Daoy (cell line): ENCODE measurements around the gene SLC49A4. TPM values are rescaled to one million over a fixed set of nuclear protein-coding genes. Genes with fewer than 3 reads are reported as not detected.

Experiments
- DNase-seq: peaks from one replicate; pipeline ENCODE4 v3.0.0-alpha.2; 2015; ENCODE audit warnings: low read depth
- total RNA-seq: library from RNA; depleted of rRNA; stranded (reverse); fragments of >200 nt; shearing (Covaris generic); gene quantifications from 2 replicates; pipeline ENCODE4 v1.2.3, GENCODE V29; 2014

The SLC49A4 gene
- total RNA-seq, 1 experiment from 2014 or later: 17.5 TPM

DNA sequence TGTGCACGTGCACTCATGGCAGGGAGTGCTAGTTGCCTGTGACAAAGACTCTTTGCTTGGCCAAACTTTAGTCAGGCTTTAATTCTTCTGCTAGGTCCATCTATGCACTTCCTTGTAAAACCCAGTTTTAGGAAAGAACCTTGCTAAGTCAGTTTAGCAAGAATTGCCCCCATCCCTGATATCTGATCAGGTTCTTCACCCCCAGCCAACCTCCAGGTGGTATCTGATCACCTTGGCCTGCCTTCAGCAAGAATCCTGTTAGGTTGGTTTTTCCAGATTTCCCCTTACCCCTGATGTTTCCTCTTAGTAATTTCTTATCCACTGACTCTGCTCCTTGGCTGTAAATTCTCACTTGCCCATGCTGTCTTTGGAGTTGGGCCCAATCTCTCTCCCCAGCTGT is 9.6 kb upstream of the SLC49A4 start:
- no peak for DNase-seq

DNA sequence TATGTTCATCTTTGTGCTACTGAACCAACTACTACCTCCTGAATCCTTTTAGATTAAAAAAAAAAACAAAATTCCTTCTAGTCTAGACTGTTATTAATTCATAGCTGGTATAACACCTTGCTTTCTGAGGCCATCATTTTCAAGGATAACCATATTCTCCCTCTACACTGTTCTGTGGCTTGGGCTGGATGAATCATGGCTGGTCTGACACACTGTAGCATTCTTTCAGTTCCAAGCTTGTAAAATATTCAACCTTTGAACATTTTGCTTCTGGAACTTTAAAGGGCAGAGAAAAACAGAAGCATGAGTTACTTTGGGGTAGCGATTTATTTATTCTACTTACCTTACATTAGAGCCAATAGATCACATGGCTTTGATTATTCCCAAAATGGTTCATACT is 8.8 kb upstream of the SLC49A4 start:
- DNase-seq: peak; percentile 48

DNA sequence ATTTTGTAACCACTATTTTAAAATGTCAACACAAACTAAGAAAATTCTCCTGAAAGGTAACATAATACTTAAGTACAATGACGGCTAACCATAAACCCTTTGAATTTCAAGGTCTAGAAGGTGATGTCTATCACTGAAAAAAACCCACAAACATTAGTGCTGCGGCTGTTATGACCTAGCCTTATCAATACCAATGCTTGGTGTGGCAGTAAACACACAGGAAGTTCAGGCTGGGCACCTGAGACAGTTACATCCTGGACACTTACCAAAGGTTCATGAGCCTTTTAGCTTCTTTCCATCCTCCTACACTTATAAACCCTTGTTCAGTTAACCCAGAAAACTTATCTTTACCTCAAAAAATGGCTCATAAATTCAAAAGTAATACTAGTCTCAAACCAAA is 7.0 kb upstream of the SLC49A4 start:
- DNase-seq: no peak

DNA sequence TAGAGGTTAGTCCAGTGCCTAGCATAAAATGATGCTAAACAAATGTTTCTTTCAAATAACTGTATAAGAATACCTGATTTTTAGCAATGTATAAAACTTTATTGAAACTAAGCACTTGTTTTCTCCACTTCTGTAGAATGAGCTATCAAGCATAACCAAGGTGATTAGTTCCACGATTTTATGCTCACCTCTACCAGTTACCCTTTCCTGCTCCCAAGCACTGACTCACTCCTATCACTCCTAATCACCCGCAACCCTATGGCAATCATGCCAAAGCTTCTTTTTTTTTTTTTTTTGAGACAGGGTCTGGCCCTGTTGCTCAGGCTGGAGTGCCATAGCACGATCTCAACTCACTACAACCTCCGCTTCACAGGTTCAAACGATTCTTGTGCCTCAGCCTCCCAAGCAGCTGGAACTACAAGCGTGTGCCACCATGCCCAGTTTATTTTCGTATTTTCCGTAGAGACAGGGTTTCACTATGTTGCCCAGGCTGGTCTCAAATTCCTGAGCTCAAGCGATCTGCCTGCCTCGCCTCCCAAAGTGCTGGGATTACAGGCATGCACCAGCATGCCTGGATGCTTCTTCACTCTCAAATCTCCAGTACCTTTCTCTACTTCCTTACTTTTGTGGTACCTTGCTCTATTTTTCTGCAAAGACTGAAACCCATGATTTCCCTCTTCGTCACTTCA is 5.1 kb upstream of the SLC49A4 start:
- no peak for DNase-seq

DNA sequence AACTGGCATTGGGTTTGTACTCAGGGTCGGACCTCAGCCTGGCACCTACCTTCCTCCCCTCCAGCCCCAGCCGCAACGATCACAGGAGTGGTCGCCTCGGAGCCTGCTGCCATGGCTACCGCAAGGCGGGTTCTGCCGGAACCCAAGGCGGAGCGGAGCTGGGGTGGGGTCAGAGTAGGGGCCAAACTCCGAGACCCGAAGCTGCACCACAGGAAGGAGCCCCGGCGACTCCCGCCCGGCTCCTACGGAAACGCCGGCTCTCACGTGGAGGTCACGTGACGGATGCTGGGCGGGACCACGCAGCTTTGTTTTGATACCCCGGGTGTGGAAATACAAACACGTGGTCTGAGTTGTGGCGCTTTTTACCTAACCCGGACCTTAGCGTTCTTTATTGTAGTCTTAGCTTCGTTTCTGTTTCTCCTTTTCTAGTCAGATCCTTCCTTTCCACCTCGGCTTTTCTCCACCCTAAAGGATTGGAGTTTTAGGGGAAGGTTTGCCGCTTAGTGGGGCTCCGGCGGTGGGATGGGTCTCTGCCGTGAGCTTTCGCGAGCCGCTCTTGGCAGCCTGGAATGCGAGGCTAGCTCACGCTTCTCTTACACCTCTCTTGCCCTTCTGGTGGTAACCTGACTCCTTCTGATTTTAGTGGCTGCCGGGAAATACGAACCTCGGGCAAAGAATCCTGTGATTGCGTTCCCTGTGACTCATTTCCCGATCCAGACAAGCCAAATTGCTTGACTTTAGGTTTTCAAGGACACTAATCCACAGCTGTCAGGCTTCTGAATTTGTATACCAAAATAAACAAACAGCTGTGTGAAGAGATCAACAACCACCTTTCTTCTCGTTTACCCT is 1.1 kb upstream of the SLC49A4 start, which contains the start of gene HSPBAP1:
TSS of gene HSPBAP1 (minus strand) at position 264 of the 849 bp plus-strand sequence. CDS start at position 113, 151 bp downstream.
- peak; percentile 94 for DNase-seq

- no peak for DNase-seq
These were observed 438 bp upstream of the SLC49A4 start for GRCh38 chr3:122794483-122794778.

DNA sequence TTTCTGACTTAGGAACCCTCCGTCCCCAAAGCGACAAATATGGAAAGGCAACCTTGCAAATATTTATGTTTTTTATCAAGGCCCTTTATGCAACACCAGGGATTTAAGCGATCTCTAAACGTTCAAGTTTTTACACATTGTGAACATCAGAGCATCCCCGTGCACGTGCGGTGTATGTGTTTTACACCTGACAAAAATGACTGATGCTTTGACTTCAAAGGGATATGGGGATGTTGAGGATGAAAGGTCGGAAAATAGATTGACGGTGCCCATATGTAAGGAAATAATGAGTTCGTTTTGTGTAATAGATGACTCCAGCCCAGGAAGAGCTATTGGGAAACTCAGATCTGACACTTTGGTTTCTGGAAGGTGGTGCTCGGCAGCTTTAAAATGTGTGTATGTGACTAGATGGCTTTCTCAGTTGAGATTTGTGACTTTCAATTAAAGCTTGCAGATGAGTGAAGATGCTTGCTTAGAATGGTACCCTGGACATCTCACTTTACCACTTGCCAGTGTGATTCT is 866 bp downstream of the SLC49A4 start:
- no peak for DNase-seq

DNA sequence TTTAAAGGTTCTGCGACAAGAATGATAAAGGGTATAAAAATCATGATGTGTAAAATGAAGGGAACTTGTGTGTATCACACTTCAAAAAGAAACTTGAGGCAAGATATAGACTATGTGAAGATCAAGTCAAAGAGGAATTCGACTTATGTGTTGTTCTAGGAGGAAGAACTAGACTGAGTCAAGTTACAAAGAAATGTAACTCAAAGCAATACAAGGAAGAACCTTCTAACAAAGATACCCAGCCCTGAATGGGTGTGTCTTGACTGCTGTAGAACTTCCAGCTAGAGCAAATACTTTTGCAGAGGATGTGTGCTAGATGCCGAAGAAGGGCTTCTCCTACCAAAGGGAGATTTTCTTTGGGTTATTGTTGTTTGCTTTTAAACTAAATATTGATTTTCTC is 2.4 kb downstream of the SLC49A4 start:
- no peak for DNase-seq

- no peak for DNase-seq
These were observed 4.5 kb downstream of the SLC49A4 start for GRCh38 chr3:122799322-122799721.

- no peak for DNase-seq
These were observed 5.2 kb downstream of the SLC49A4 start for GRCh38 chr3:122800031-122800430.

- DNase-seq: no peak
These were observed 5.9 kb downstream of the SLC49A4 start for GRCh38 chr3:122800706-122801237.

- no peak for DNase-seq
These were observed 7.5 kb downstream of the SLC49A4 start for GRCh38 chr3:122802323-122802722.

DNA sequence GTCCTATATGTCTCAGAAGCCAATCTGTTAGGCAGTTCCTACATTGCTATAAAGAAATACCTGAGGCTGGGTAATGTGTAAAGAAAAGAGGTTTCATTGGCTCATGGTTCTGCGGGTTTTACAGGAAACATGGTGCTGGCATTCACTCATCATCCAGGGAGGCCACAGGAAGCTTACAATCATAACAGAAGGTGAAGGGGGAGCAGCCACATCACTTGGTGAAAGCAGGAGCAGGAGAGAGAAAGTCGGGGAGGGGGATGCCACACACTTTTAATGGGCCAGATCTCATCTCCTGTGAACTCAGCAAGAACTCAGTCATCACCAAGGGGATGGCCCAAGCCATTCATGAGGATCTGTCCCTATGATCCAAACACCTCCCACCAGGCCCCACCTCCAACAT is 9.1 kb downstream of the SLC49A4 start:
- no peak for DNase-seq

- DNase-seq: no peak
These were observed 15.9 kb downstream of the SLC49A4 start for GRCh38 chr3:122810734-122811133.

- no peak for DNase-seq
These were observed 21.7 kb downstream of the SLC49A4 start for GRCh38 chr3:122816587-122816986.

DNA sequence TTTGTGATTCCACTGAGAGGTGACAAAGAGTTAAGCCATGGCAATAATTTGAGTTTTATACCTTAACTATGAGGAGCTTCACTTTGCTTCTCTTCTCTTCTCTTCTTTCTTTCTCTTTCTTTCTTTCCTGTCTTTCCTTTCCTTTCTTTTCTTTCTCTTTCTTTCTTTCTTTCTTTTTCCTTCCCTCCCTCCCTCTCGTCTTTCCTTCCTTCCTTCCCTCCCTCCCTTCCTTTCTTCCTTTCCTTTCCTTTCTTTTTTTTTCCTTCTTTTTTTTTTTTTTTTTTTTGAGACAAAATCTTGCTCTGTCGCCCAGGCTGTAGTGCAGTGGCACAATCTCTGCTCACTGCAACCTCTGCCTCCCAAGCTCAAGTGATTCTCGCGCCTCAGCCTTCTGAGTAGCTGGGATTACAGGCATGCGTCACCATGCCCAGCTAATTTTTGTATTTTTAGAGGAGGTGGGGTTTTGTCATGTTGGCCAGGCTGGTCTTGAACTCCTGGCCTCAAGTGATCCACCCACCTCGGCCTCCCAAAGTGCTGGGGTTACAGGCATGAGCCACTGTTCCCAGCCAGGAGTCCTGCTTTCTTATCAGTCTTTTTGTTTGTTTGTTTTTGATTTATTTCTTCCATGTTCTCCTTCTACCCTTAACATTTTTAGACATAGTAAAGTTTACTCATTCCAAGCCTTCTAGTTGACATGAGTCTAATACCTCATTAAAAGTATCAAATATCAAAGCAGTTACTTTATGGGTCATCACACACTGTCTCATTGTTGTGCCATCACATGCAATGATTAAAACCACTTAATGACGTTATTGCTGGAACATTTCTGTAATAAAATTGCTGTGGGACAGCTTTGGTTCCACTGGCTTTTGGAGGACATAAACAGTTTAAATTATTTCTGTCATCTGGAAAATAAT is 29.9 kb downstream of the SLC49A4 start:
- peak; percentile 12 for DNase-seq

GRCh38 chr3:122825460-122825859 is 30.6 kb downstream of the SLC49A4 start:
- DNase-seq: no peak

DNA sequence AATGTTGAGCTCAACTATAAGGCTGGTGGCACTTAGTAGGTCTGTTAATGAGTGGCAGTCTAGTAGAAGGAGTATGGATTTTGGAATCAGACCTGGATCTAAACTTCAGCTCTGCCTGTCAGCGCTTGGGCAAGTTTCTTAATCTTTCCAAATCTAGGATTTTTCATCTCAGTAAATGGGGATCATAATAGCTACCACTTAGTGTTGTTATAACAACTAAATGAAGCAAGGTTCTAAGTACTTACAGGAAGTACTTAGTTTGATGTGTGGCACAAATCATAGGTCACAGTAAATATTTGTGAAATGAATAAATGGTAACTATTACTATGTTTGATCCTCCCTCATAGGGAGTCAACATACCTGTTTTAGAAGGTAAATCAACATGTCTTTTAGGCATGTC is 31.4 kb downstream of the SLC49A4 start:
- no peak for DNase-seq

DNA sequence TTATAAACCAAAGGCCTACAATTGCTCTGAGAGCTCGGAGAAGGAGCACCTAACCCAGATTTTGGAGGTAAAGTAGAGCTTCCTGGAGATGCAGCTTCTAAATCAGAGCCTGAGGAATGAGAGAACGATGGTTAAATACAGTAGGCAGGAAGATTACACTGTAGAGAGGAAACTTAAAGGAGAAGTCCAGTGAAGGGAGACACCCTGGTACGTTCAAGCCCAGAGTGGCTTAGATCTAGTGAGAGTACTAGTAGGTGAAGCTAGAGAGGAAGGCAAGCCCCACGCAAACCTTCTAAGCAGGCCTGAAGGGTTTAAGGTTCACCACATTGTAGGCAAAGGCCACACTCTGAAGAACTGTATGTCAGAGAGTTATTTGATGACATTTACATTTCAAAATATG is 33.4 kb downstream of the SLC49A4 start:
- DNase-seq: no peak

DNA sequence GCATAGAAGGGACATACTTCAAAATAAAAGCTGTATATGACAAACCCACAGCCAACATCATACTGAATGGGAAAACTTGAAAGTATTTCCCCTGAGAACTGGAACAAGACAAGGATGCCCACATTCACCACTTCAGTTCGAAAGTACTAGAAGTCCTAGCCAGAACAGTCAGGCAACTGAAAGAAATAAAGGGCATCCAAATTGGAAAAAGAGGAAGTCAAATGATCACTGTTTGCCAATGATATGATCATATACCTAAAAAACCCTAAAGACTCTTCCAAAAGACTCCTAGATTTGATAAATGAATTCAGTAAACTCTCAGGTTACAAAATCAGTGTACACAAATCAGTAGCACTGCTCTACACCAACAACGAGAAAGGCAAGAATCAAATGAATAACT is 40.7 kb downstream of the SLC49A4 start:
- no peak for DNase-seq

DNA sequence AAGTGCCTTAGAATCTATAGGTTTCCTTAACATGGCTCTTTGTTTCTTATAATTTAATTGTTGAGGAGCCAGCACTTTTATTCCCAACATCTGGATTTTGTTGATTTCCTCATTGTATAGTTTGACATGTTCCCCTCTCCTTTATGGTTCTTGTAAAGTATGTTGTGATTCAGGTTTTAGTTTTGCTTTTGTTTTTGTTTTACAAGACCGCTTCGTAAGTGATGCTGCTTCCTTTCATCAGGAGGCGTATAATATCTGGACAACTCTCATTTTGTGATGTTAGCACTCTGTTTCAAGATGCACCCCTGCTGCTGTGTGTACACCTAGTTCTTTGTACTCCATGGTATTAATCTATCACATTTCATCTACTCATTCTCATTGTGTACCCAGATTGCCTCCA is 48.7 kb downstream of the SLC49A4 start:
- DNase-seq: no peak

DNA sequence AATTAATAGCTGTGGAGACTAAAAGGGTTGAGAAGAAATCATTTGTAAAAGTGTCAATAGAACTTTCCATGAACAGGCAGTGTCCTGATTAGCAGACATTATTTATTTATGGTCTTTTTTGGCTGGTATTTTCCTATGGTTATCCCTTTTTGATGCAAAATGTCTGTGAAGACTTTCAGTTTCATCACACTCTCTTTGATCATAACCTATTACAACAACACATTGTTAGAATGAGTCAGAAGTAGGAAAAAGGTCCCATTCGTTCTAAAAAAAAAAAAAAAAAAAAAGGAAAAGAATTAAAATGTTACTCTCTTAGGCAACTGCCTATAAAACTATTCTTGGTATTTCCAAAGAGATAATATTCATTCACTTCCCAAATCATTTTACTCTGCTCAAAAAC is 62.1 kb downstream of the SLC49A4 start:
- DNase-seq: no peak
